Natural killer cell (primary cell): ENCODE results near the gene CCDC178. TPM values are rescaled to one million over a fixed set of nuclear protein-coding genes. Genes with fewer than 3 reads are reported as not detected.

Experiments used
- ATAC-seq, 3 donors: fragments of 150-1000 bp in 2 of 3; fragments of 200-7000 bp in 1 of 3; cut with Tn5 transposase; 1 replicate in 1 of 3; 2 replicates in 2 of 3; pipeline ENCODE4 v1.10.0; 2021; ENCODE audit warnings: mild to moderate bottlenecking in 2 of 3, moderate library complexity in 2 of 3
- DNase-seq, 2 donors: peaks; one replicate each; pipeline versions ENCODE4 v3.0.0 to v3.0.0-alpha.2; 2013 to 2021; ENCODE audit warnings: mixed read lengths in 1 of 2
- H3K27ac ChIP-seq: one replicate; pipeline ENCODE4 v1.5.1; 2013; ENCODE audit warnings: mild to moderate bottlenecking, low read length
- H3K27me3 ChIP-seq: one replicate; pipeline ENCODE4 v1.6.1; 2013; ENCODE audit warnings: low read length; ENCODE audit not compliant: control insufficient read depth, insufficient read depth
- H3K36me3 ChIP-seq: one replicate; pipeline ENCODE4 v1.6.1; 2013; ENCODE audit warnings: low read length; ENCODE audit not compliant: control insufficient read depth, insufficient read depth
- H3K4me1 ChIP-seq: one replicate; pipeline ENCODE4 v1.6.1; 2013; ENCODE audit warnings: low read length; ENCODE audit not compliant: control insufficient read depth, insufficient read depth
- H3K4me3 ChIP-seq: one replicate; pipeline ENCODE4 v1.5.1; 2013; ENCODE audit warnings: low read length
- H3K9me3 ChIP-seq: one replicate; pipeline ENCODE4 v1.6.1; 2013; ENCODE audit warnings: low read length; ENCODE audit not compliant: control insufficient read depth, insufficient read depth
- H3K27ac Mint-ChIP-seq, 2 donors: one replicate each; pipeline ENCODE4 v1.8.0; 2022; ENCODE audit warnings: mild to moderate bottlenecking in 2 of 2, mixed read lengths in 2 of 2, moderate library complexity in 1 of 2
- H3K27me3 Mint-ChIP-seq, 2 donors: one replicate each; pipeline ENCODE4 v1.8.0; 2022; ENCODE audit warnings: low read depth in 2 of 2, mixed read lengths in 2 of 2
- H3K36me3 Mint-ChIP-seq: one replicate; pipeline ENCODE4 v1.8.0; 2022; ENCODE audit warnings: mixed read lengths
- H3K4me1 Mint-ChIP-seq, 2 donors: one replicate each; pipeline ENCODE4 v1.8.0; 2022; ENCODE audit warnings: mixed read lengths in 2 of 2
- H3K4me3 Mint-ChIP-seq: one replicate; pipeline ENCODE4 v1.8.0; 2022; ENCODE audit warnings: mild to moderate bottlenecking, moderate library complexity, mixed read lengths
- H3K9me3 Mint-ChIP-seq, 2 donors: one replicate each; pipeline ENCODE4 v1.8.0; 2022; ENCODE audit warnings: mixed read lengths in 2 of 2
- CTCF ChIP-seq: fragments of 200-600 bp; IDR thresholded peaks from one replicate; pipeline ENCODE4 v1.8.0; 2022; ENCODE audit warnings: antibody characterized with exemption
- WGBS: methylation state at CpG from one replicate; pipeline ENCODE4 v1.1.7; 2013; ENCODE audit warnings: missing lambda C conversion rate; ENCODE audit not compliant: insufficient coverage; 5-methylcytosine and 5-hydroxymethylcytosine counted together
- intact Hi-C: fragments of 100-400 bp; cut with micrococcal nuclease; formaldehyde crosslinking; loops from one replicate; pipeline ENCODE4 v1.14.2; 2022
- total RNA-seq, 4 donors: library from RNA; stranded (reverse); fragments of 120-200 nt in 1 of 4; gene quantifications; one replicate each; pipeline versions ENCODE4 v1.2.3 to v1.2.4, GENCODE V29; 2013 to 2022

CCDC178 gene
- total RNA-seq, 3 donors from 2014 or later (not counting 1 experiment from before 2014, with no cell fraction given) = not detected

GRCh38 chr18:32922951-32923430 lies 517.5 kb downstream of the CCDC178 start:
- no peak for TF ChIP-seq CTCF
- Mint-ChIP-seq H3K36me3 (no peaks in the 10 kb centered on the region), H3K27me3 (no peaks in the 10 kb centered on the region), H3K9me3 (peaks cover 3% of the 10 kb centered on the region in 2 donors), H3K27ac (no peak overlapping the region), H3K4me3 (no peak overlapping the region), H3K4me1 (no peaks in the 10 kb centered on the region)
- H3K27me3 ChIP-seq = no peaks in the 10 kb centered on the region
- H3K27ac ChIP-seq = no peak overlapping the region
- no peaks in the 10 kb centered on the region for H3K4me1 ChIP-seq
- H3K36me3 ChIP-seq = no peaks in the 10 kb centered on the region
- H3K4me3 ChIP-seq = no peak overlapping the region
- H3K9me3 ChIP-seq = no peaks in the 10 kb centered on the region
- ATAC-seq = no peak
- DNase-seq = no peak
- intact Hi-C loops = no loop called here
- WGBS = 0% methylated on average over 2 of the region's 2 CpGs

GRCh38 chr18:32920796-32921787 lies 519.4 kb downstream of the CCDC178 start:
- Mint-ChIP-seq H3K9me3 (peaks cover 3% of the 10 kb centered on the region in 2 donors), H3K36me3 (no peaks in the 10 kb centered on the region), H3K4me1 (no peaks in the 10 kb centered on the region), H3K4me3 (no peak overlapping the region), H3K27ac (no peak overlapping the region), H3K27me3 (no peaks in the 10 kb centered on the region)
- H3K27me3 ChIP-seq = no peaks in the 10 kb centered on the region
- no peak overlapping the region for H3K27ac ChIP-seq
- no peaks in the 10 kb centered on the region for H3K36me3 ChIP-seq
- no peaks in the 10 kb centered on the region for H3K4me1 ChIP-seq
- DNase-seq = no peak
- H3K4me3 ChIP-seq = no peak overlapping the region
- TF ChIP-seq CTCF = no peak
- 75% methylated on average over 7 of the region's 8 CpGs for WGBS
- H3K9me3 ChIP-seq = no peaks in the 10 kb centered on the region
- no peak for ATAC-seq
- intact Hi-C loops = no loop called here

GRCh38 chr18:32919799-32920198 lies 520.7 kb downstream of the CCDC178 start:
- Histone ChIP-seq H3K9me3 (no peaks in the 10 kb centered on the region), H3K36me3 (no peaks in the 10 kb centered on the region), H3K4me1 (no peaks in the 10 kb centered on the region), H3K27ac (no peak overlapping the region), H3K27me3 (no peaks in the 10 kb centered on the region), H3K4me3 (no peak overlapping the region)
- intact Hi-C loops = no loop called here
- ATAC-seq (peak in 1 of 3 donors; percentile 32), DNase-seq (peak in 1 of 2 donors; percentile 4)
- Mint-ChIP-seq H3K27me3 (no peaks in the 10 kb centered on the region), H3K9me3 (peaks cover 3 to 5% of the 10 kb centered on the region in 2 donors), H3K27ac (no peak overlapping the region), H3K4me1 (no peaks in the 10 kb centered on the region), H3K36me3 (no peaks in the 10 kb centered on the region), H3K4me3 (no peak overlapping the region)
- WGBS = 5% methylated on average over 2 of the region's 2 CpGs
- TF ChIP-seq CTCF = no peak
